Activated CD4-positive, alpha-beta T cell treated with anti-CD3 and anti-CD28 coated beads, Interleukin-2, amount 10 ng/mL, durations not matched to agents 24 days and 14 days (primary cell): ENCODE results near the gene FOXP4. TPM values are rescaled to one million over a fixed set of nuclear protein-coding genes. Genes with fewer than 3 reads are reported as not detected.
A peak's percentile ranks its signal among the peaks of the same experiment; 100 is the strongest.

ENCODE experiments used
- DNase-seq: peaks from one replicate; pipeline ENCODE4 v3.0.0; 2022
- H3K27ac Mint-ChIP-seq: one replicate; pipeline ENCODE4 v1.8.0; 2022; ENCODE audit warnings: mild to moderate bottlenecking, mixed read lengths
- H3K27me3 Mint-ChIP-seq: one replicate; pipeline ENCODE4 v1.8.0; 2022; ENCODE audit warnings: mixed read lengths
- H3K36me3 Mint-ChIP-seq: one replicate; pipeline ENCODE4 v1.8.0; 2022; ENCODE audit warnings: low read depth, mild to moderate bottlenecking, mixed read lengths
- H3K4me1 Mint-ChIP-seq: one replicate; pipeline ENCODE4 v1.8.0; 2021; ENCODE audit warnings: mixed read lengths
- H3K4me3 Mint-ChIP-seq: one replicate; pipeline ENCODE4 v1.8.0; 2022; ENCODE audit warnings: mild to moderate bottlenecking, moderate library complexity, mixed read lengths
- H3K9me3 Mint-ChIP-seq: one replicate; pipeline ENCODE4 v1.8.0; 2021; ENCODE audit warnings: mixed read lengths
- intact Hi-C: fragments of 100-400 bp; cut with micrococcal nuclease; formaldehyde crosslinking; loops from one replicate; pipeline ENCODE4 v1.15.1; 2023
- total RNA-seq: library from RNA; stranded (reverse); gene quantifications from 2 replicates; pipeline ENCODE4 v1.2.3, GENCODE V29; 2022

The FOXP4 gene
- total RNA-seq, 1 donor from 2014 or later, result 16.9 TPM

- Mint-ChIP-seq H3K36me3 (peaks cover 12% of the 10 kb centered on the region), H3K4me1 (peaks cover 20% of the 10 kb centered on the region), H3K27me3 (peaks cover 59% of the 10 kb centered on the region), H3K9me3 (no peaks in the 10 kb centered on the region), H3K27ac (peak overlapping the region; percentile 51), H3K4me3 (peak overlapping the region; percentile 91)
- DNase-seq, result peak; percentile 77
- intact Hi-C loops, result loop anchor here (1.0 to 5.0 kb wide), 3 partner anchors 14 to 120 kb away; no protein-coding TSS in a partner anchor
Observed at GRCh38 chr6:41546866-41547798, 951 bp downstream of the FOXP4 start.

GRCh38 chr6:41547799-41548097, 1.6 kb downstream of the FOXP4 start:
- H3K27me3 Mint-ChIP-seq, result peaks cover 59% of the 10 kb centered on the region
- H3K36me3 Mint-ChIP-seq, result peaks cover 12% of the 10 kb centered on the region
- intact Hi-C loops, result loop anchor here (1.0 to 5.0 kb wide), 2 partner anchors 14 to 120 kb away; no protein-coding TSS in a partner anchor
- DNase-seq, result no peak
- H3K4me3 Mint-ChIP-seq, result peak overlapping the region; percentile 91
- no peaks in the 10 kb centered on the region for H3K9me3 Mint-ChIP-seq
- H3K27ac Mint-ChIP-seq, result no peak overlapping the region
- peaks cover 20% of the 10 kb centered on the region for H3K4me1 Mint-ChIP-seq

- DNase-seq, result peak; percentile 80
- Mint-ChIP-seq H3K4me1 (peaks cover 20% of the 10 kb centered on the region), H3K9me3 (no peaks in the 10 kb centered on the region), H3K27ac (no peak overlapping the region), H3K27me3 (peaks cover 56% of the 10 kb centered on the region), H3K36me3 (peaks cover 12% of the 10 kb centered on the region), H3K4me3 (peak overlapping the region; percentile 91)
- intact Hi-C loops, result loop anchor here (5.0 kb wide), 1 partner anchor 121 kb away; no protein-coding TSS in a partner anchor
Observed at GRCh38 chr6:41548098-41548840, 2.1 kb downstream of the FOXP4 start.

- Mint-ChIP-seq H3K27me3 (peaks cover 55% of the 10 kb centered on the region), H3K36me3 (peaks cover 12% of the 10 kb centered on the region), H3K27ac (no peak overlapping the region), H3K9me3 (no peaks in the 10 kb centered on the region), H3K4me1 (peaks cover 20% of the 10 kb centered on the region), H3K4me3 (peak overlapping the region; percentile 91)
- no peak for DNase-seq
- intact Hi-C loops, result loop anchor here (5.0 kb wide), 1 partner anchor 122 kb away; no protein-coding TSS in a partner anchor
Observed at GRCh38 chr6:41548841-41549642, 2.9 kb downstream of the FOXP4 start.

- H3K4me3 Mint-ChIP-seq, result no peak overlapping the region
- intact Hi-C loops, result loop anchor here (5.0 kb wide), 1 partner anchor 122 kb away; no protein-coding TSS in a partner anchor
- peaks cover 48% of the 10 kb centered on the region for H3K27me3 Mint-ChIP-seq
- H3K36me3 Mint-ChIP-seq, result peaks cover 12% of the 10 kb centered on the region
- no peak overlapping the region for H3K27ac Mint-ChIP-seq
- no peak for DNase-seq
- H3K9me3 Mint-ChIP-seq, result no peaks in the 10 kb centered on the region
- peaks cover 20% of the 10 kb centered on the region for H3K4me1 Mint-ChIP-seq
Observed at GRCh38 chr6:41549673-41550072, 3.5 kb downstream of the FOXP4 start.

- intact Hi-C loops, result no loop called here
- Mint-ChIP-seq H3K36me3 (peaks cover 9% of the 10 kb centered on the region), H3K4me1 (peaks cover 13% of the 10 kb centered on the region), H3K27ac (no peak overlapping the region), H3K4me3 (no peak overlapping the region), H3K27me3 (peaks cover 48% of the 10 kb centered on the region), H3K9me3 (no peaks in the 10 kb centered on the region)
- DNase-seq, result no peak
Observed at GRCh38 chr6:41551086-41551700, 5.0 kb downstream of the FOXP4 start.

- peaks cover 50% of the 10 kb centered on the region for H3K27me3 Mint-ChIP-seq
- no peak overlapping the region for H3K27ac Mint-ChIP-seq
- intact Hi-C loops, result no loop called here
- no peak for DNase-seq
- no peak overlapping the region for H3K4me3 Mint-ChIP-seq
- no peaks in the 10 kb centered on the region for H3K9me3 Mint-ChIP-seq
- peaks cover 9% of the 10 kb centered on the region for H3K36me3 Mint-ChIP-seq
- H3K4me1 Mint-ChIP-seq, result peaks cover 13% of the 10 kb centered on the region
Observed at GRCh38 chr6:41551857-41552256, 5.7 kb downstream of the FOXP4 start.

- H3K27ac Mint-ChIP-seq, result no peak overlapping the region
Observed at GRCh38 chr6:41552723-41553122, 6.5 kb downstream of the FOXP4 start.

GRCh38 chr6:41553405-41553999, 7.3 kb downstream of the FOXP4 start:
- Mint-ChIP-seq H3K4me1 (peaks cover 6% of the 10 kb centered on the region), H3K9me3 (no peaks in the 10 kb centered on the region), H3K4me3 (no peak overlapping the region), H3K27ac (no peak overlapping the region), H3K27me3 (peaks cover 55% of the 10 kb centered on the region), H3K36me3 (peaks cover 9% of the 10 kb centered on the region)
- intact Hi-C loops, result no loop called here
- no peak for DNase-seq

More at GRCh38 chr6:41552723-41553122, 6.5 kb downstream of the FOXP4 start:
- H3K4me3 Mint-ChIP-seq, result no peak overlapping the region
- H3K4me1 Mint-ChIP-seq, result peaks cover 11% of the 10 kb centered on the region
- intact Hi-C loops, result no loop called here
- H3K36me3 Mint-ChIP-seq, result peaks cover 9% of the 10 kb centered on the region
- DNase-seq, result no peak
- H3K27me3 Mint-ChIP-seq, result peaks cover 54% of the 10 kb centered on the region
- H3K9me3 Mint-ChIP-seq, result no peaks in the 10 kb centered on the region

- Mint-ChIP-seq H3K36me3 (peaks cover 7% of the 10 kb centered on the region), H3K4me3 (no peak overlapping the region), H3K27me3 (peaks cover 45% of the 10 kb centered on the region), H3K27ac (no peak overlapping the region), H3K9me3 (no peaks in the 10 kb centered on the region), H3K4me1 (peaks cover 8% of the 10 kb centered on the region)
- intact Hi-C loops, result no loop called here
- no peak for DNase-seq
Observed at GRCh38 chr6:41555326-41556300, 9.4 kb downstream of the FOXP4 start.

- Mint-ChIP-seq H3K27me3 (peaks cover 40% of the 10 kb centered on the region), H3K36me3 (peaks cover 2% of the 10 kb centered on the region), H3K4me3 (no peak overlapping the region), H3K27ac (no peak overlapping the region), H3K9me3 (no peaks in the 10 kb centered on the region), H3K4me1 (peaks cover 12% of the 10 kb centered on the region)
- DNase-seq, result no peak
- intact Hi-C loops, result no loop called here
Observed at GRCh38 chr6:41557335-41557734, 11.2 kb downstream of the FOXP4 start.
